ENCODE results near the gene SLIT3. TPM values are rescaled to one million over a fixed set of nuclear protein-coding genes. Genes with fewer than 3 reads are reported as not detected.

Gene SLIT3
- total RNA-seq, 1 donor from 2014 or later, result 56.6 TPM

DNA sequence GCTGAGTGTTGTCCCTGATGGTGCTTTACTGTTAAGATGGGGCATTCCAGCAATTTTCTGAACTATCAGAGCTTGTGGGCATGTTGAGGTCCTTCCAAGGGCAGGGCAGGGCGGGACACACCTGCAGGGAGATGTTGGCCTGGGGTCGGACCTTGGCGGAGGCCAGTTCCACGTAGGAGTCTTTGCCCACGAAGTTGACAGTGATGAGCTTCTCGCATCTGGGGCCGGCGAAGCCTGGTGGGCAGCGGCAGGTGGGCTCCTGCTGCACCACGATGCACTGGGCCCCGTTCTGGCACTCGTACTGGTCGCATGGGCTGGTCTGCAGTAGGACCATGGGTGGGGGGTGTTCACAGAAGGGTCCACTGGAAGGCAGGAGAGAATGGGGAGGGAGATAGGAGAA, 615.4 kb downstream of the SLIT3 start:
- no peak overlapping the region for H3K27ac Mint-ChIP-seq
- peaks cover 10% of the 10 kb centered on the region for H3K4me1 Mint-ChIP-seq (ENCODE audit: unreplicated experiment)
- H3K4me3 Mint-ChIP-seq, result no peak overlapping the region
- TF ChIP-seq, protein P1, sequence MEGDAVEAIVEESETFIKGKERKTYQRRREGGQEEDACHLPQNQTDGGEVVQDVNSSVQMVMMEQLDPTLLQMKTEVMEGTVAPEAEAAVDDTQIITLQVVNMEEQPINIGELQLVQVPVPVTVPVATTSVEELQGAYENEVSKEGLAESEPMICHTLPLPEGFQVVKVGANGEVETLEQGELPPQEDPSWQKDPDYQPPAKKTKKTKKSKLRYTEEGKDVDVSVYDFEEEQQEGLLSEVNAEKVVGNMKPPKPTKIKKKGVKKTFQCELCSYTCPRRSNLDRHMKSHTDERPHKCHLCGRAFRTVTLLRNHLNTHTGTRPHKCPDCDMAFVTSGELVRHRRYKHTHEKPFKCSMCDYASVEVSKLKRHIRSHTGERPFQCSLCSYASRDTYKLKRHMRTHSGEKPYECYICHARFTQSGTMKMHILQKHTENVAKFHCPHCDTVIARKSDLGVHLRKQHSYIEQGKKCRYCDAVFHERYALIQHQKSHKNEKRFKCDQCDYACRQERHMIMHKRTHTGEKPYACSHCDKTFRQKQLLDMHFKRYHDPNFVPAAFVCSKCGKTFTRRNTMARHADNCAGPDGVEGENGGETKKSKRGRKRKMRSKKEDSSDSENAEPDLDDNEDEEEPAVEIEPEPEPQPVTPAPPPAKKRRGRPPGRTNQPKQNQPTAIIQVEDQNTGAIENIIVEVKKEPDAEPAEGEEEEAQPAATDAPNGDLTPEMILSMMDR (conservative IDR thresholded peaks at IDR 0.05), result no peak
- no peak for DNase-seq (ENCODE audit: extremely low spot score, unreplicated experiment)
- peaks cover 7% of the 10 kb centered on the region for H3K36me3 Mint-ChIP-seq
- H3K9me3 Mint-ChIP-seq, result no peaks in the 10 kb centered on the region
- no peaks in the 10 kb centered on the region for H3K27me3 Mint-ChIP-seq

DNA sequence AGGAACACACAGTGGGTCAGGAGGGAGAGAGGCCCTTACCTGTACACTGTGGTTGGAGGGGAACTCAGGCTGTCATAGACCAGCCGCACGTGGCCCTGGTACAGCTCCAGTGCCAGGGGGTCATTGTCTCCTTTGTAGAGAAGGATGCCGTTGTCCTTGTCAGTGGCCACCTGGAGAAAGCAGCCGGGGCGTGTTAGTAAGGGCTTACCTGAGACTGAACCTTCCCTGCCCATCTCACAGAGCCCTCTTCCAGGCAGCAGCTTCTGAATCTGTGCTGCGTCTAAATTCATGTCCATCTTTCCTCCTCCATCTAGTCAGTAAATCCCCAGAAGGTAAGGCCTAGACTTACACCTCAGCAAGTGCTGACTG, 617.0 kb downstream of the SLIT3 start:
- DNase-seq (ENCODE audit: extremely low spot score, unreplicated experiment), result no peak
- TF ChIP-seq, protein P1 (conservative IDR thresholded peaks at IDR 0.05), result no peak
- H3K4me1 Mint-ChIP-seq (ENCODE audit: unreplicated experiment), result peaks cover 12% of the 10 kb centered on the region
- H3K9me3 Mint-ChIP-seq, result no peaks in the 10 kb centered on the region
- no peaks in the 10 kb centered on the region for H3K27me3 Mint-ChIP-seq
- peaks cover 7% of the 10 kb centered on the region for H3K36me3 Mint-ChIP-seq
- no peak overlapping the region for H3K4me3 Mint-ChIP-seq
- H3K27ac Mint-ChIP-seq, result no peak overlapping the region

DNA sequence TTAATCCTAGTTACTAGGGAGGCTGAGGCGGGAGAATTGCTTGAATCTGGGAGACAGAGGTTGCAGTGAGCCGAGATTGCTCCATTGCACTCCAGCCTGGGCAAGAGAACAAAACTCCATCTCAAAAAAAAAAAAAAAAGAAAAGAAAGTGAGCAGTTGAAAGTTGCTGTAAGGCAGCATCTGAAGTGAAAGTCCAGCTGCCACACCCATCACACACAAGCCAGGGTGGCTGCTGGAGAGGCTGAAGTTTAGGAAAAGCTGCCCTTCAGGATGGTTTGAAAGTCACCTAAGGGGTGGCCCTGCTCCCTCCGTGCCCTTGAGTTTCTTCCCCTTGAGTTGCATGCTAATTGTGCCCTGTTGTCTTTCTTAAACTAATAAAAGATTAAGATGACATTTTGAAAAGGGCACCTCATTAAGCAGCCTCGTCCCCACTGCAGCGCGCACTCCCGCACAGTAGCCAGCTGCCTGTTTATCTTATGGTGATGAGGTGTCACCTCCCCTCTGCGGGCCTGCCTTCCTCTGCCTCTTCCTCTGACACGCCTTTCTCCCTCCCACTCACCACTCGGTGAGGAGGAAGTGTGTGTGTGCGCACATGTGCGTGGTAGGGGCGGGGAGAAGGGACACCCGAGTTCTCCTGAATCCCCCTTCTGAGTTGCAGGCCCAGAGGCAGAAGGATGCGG, 617.6 kb downstream of the SLIT3 start:
- H3K36me3 Mint-ChIP-seq, result peaks cover 7% of the 10 kb centered on the region

DNA sequence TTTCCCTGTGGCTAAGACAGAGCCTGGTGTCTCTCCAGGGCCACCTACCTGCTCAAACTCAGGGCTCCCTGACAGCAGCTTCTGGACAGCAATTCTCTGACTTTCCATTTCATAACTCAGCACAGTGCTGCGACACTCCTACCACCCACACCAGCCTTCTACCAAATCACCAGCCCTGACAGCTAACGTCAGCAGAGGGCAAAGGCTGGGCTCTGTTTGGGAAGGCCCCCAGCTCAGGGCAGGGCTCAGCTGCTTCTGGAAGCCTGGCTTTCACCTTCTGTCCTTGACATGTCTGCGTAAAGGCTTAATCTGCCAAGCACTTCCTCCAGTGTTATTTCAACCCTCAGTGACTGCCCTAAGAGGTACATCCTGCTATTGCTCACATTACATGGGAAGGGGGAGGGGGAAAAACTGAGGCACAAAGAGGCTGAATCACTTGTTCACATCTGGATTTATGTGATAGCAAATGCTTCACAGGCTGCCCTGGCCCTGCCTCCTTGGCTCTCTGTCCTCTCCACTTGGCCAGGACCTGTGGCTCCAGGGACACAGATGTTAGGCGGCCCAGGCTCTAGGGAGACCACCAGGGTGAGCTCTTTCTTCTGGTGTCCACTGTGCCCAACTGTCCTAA, 619.3 kb downstream of the SLIT3 start:
- Mint-ChIP-seq H3K4me1 (ENCODE audit: unreplicated experiment) (peaks cover 12% of the 10 kb centered on the region), H3K27me3 (no peaks in the 10 kb centered on the region), H3K36me3 (peaks cover 7% of the 10 kb centered on the region), H3K9me3 (no peaks in the 10 kb centered on the region), H3K27ac (no peak overlapping the region), H3K4me3 (no peak overlapping the region)
- DNase-seq (ENCODE audit: extremely low spot score, unreplicated experiment), result no peak
- TF ChIP-seq, protein P1 (conservative IDR thresholded peaks at IDR 0.05), result no peak

More for the DNA sequence above, 617.6 kb downstream of the SLIT3 start:
- Mint-ChIP-seq H3K4me1 (ENCODE audit: unreplicated experiment) (peaks cover 12% of the 10 kb centered on the region), H3K9me3 (no peaks in the 10 kb centered on the region), H3K27me3 (no peaks in the 10 kb centered on the region), H3K4me3 (no peak overlapping the region), H3K27ac (no peak overlapping the region)
- DNase-seq (ENCODE audit: extremely low spot score, unreplicated experiment), result no peak
- TF ChIP-seq, protein P1 (conservative IDR thresholded peaks at IDR 0.05), result no peak

DNA sequence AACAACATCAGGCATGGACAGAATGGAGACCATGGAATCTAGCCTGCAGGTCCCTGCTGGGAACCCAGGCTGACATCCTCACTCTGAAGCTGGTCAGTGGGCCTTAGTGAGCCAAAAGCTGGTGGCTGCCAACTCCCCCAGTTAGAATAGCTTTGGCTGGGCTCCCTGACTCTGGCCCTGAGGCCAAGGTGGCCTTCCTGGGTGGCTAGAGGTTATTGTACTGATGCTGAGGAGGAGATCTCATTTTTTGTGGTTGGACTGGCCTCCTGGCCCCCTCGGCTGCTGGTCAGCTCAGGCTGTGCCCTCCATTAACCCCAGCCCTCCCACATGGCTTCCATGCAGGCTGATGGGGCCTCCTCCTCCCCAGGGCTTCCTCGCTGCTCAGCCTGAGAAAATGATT, 620.5 kb downstream of the SLIT3 start:
- Mint-ChIP-seq H3K36me3 (peaks cover 3% of the 10 kb centered on the region), H3K9me3 (no peaks in the 10 kb centered on the region), H3K4me1 (ENCODE audit: unreplicated experiment) (peaks cover 12% of the 10 kb centered on the region), H3K27me3 (peaks cover 5% of the 10 kb centered on the region), H3K27ac (no peak overlapping the region), H3K4me3 (no peak overlapping the region)
- DNase-seq (ENCODE audit: extremely low spot score, unreplicated experiment), result no peak
- TF ChIP-seq, protein P1 (conservative IDR thresholded peaks at IDR 0.05), result no peak
